HG03575 (cell line): ENCODE measurements around the gene OS9.
"Not testable (repeated sequence)": the region's sequence is repeated elsewhere in the genome, so short reads cannot be mapped to it uniquely, and the experiment has no call there.

Experiments
- ATAC-seq: cut with Tn5 transposase; IDR thresholded peaks from one replicate; pipeline ENCODE4 v1.9.1; 2021; ENCODE audit not compliant: unreplicated experiment, insufficient number of reproducible peaks, low FRiP score; ENCODE audit errors: extremely low read depth

The OS9 gene

GRCh38 chr12:57688931-57689330 is 5.0 kb upstream of the OS9 start:
- no peak for ATAC-seq

- no peak for ATAC-seq
These were observed 1.4 kb upstream of the OS9 start for GRCh38 chr12:57692500-57692899.

DNA sequence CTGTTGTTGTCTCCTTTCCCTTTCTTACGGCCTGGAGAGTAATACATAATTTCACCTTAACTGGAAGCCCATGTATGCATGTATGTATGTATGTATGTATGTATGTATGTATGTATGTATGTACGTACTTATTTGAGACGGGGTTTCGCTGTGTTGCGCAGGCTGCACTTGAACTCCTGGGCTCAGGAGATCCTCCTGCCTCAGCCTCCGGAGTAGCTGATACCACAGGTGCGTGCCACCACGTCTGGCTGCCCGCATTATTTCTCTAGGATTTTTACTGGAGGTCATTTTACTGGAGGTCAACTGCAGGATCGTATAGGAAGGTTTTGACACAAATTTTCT is 644 bp upstream of the OS9 start:
- ATAC-seq, result no peak

GRCh38 chr12:57694459-57695019 is 607 bp downstream of the OS9 start:
- no peak for ATAC-seq

DNA sequence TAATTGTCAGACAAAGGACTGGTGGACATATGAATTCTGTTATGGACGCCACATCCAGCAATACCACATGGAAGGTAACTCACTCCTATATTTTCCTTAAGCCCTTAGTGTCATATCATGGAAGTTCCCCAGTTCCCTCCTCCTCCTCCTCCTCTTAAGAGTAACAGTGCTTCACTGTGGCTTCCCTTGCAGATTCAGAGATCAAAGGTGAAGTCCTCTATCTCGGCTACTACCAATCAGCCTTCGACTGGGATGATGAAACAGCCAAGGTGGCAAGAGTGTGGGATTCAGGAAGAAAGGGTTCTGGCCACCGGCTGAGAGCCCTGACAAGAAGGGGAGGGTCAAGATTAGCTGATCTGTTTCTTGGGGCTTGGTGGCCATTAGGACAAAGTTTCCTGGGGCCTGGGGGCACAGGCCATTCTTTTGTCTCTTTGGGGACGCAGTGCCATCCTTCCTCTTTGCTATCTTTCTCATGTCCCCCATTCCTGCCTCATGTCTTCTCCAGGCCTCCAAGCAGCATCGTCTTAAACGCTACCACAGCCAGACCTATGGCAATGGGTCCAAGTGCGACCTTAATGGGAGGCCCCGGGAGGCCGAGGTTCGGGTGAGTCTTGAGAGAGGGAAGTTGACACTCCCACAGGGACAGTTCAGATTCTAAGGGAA is 2.0 kb downstream of the OS9 start:
- ATAC-seq, result no peak

DNA sequence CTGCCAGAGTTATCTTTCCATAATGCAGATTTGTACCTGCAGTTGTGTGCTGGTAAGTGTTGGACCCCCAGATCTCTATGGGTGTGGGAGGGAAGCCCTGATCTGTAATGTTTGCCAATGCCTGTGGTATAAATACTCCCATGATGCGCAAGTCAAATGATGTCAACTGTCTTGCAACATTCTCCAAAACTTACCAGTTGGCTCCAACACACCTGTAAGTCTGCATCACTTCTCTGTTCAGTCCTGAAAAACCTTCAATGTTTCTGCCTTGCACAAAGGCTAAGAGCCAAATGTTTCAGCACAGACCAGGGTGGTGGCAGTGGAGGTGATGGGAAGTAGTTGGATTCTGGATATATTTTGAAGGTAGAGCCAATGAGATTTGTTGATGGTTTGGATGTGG is 3.1 kb downstream of the OS9 start:
- no peak for ATAC-seq

GRCh38 chr12:57698414-57698813 is 4.5 kb downstream of the OS9 start:
- ATAC-seq, result no peak

DNA sequence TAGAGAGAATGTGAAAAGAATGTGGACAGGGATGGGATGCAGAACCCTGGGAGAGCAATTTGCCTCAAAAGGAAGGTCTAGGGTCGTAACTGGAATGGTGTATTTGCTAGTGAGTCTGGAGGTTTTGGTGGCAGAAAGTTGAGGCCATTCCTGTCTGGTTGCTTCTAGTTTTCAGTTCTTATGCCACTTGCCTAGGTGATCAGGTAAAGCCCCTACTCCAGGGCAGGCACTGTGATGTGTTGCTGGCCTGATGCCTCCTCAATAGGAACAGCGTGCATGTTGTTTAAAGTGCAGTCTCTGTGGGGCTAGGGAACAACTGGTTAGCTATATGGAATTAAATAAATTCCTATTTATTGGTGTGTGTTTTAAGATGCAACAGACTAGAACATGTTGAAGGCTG is 6.4 kb downstream of the OS9 start:
- no peak for ATAC-seq

- ATAC-seq, result no peak
These were observed 13.3 kb downstream of the OS9 start for GRCh38 chr12:57707250-57707649.

GRCh38 chr12:57708296-57708695 is 14.4 kb downstream of the OS9 start:
- ATAC-seq, result no peak

DNA sequence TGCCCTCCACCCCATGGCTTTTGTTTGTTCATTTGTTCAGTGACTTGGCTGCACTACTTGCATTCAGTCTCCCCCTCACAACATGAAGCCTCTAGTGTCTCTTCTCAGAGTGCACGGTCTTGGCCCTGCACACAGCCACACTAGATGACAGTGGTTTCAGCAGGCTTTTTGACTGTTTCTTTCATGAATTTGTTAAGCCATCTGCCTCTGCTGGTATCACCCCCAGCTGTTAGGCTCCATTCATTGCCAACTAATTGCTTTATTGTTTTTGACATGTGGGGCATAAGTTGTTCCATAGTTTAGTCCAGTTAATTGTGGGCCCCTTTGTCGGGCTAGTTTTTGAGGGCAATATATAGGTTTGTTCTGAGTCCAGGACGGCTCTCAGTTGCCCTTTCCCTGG is 18.8 kb downstream of the OS9 start:
- ATAC-seq, result no peak

- no peak for ATAC-seq
These were observed 19.3 kb downstream of the OS9 start for GRCh38 chr12:57713209-57713608.

DNA sequence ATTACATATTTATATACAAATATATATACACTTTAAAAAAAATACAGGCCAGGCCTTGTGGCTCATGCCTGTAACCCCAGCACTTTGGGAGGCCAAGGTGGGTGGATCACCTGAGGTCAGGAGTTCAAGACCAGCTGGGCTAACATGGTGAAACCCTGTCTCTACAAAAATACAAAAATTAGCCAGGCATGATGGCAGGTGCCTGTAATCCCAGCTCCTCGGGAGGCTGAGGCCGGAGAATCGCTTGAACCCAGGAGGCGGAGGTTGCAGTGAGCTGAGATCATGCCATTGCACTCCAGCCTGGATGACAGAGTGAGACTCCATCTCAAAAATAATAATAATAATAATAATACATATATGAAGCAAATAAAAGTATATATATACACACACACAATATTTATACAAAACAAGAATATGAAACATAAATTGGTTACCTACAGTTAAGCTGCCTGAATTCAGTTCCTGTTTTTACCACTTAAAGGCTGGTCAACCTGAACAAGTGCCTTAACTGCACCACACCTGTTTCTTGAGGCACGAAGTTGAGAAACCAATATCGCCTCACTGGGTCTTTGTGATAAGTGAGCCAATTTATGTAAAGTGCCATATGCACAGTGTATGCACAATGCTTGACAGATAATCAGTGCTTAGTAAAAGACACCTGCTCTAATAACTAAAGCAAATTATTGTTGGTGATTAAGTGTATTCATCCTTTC is 21.3 kb downstream of the OS9 start:
- not testable (repeated sequence) for ATAC-seq

- ATAC-seq, result no peak
These were observed 21.9 kb downstream of the OS9 start for GRCh38 chr12:57715786-57716185.

GRCh38 chr12:57716305-57716704 is 22.4 kb downstream of the OS9 start:
- ATAC-seq, result no peak

DNA sequence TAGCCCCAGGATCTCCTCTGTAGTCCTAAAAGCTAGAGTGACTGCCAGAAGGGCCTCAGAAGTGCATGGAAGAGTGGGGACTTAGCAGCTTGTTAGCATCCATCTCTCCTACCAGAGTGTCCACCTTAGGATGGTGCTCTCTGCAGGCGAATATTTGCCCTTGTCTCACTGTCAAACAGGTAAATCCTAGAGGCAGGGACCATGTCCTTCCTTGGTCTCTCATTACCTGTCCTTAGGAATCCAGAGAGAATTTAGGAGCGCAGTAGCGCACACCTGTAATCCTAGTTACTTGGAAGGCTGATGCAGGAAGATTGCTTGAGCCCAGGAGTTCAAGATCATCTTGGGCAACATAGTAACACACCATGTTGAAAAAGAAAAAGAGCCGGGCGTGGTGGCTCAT is 23.2 kb downstream of the OS9 start:
- ATAC-seq, result no peak

GRCh38 chr12:57717846-57718640 is 24.1 kb downstream of the OS9 start:
- no peak for ATAC-seq

- no peak for ATAC-seq
These were observed 25.0 kb downstream of the OS9 start for GRCh38 chr12:57718641-57719528.
